GM21367 (cell line): Measurements from ENCODE around the gene RFESD.

Experiments used
- ATAC-seq: cut with Tn5 transposase; IDR thresholded peaks from one replicate; pipeline ENCODE4 v1.9.1; 2021; ENCODE audit not compliant: unreplicated experiment

RFESD gene

DNA sequence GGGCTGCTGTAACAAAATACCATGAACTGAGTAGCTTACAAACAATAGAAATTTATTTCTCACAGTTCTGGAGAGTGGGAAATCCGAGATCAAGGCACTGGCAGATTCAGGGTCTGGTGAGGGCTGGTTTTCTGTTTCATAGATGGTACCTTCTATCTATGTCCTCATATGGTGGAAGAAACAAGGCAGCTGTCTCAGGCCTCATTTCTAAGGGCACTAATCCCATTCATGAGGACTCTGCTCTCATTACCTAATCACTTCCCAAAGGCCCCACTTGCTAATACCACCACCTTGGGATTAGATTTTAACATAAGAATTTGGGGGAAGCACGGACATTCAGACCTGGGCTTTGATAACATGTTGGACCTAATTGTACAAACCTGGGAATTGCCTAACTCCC lies 13.5 kb downstream of the RFESD start:
- ATAC-seq, result no peak

DNA sequence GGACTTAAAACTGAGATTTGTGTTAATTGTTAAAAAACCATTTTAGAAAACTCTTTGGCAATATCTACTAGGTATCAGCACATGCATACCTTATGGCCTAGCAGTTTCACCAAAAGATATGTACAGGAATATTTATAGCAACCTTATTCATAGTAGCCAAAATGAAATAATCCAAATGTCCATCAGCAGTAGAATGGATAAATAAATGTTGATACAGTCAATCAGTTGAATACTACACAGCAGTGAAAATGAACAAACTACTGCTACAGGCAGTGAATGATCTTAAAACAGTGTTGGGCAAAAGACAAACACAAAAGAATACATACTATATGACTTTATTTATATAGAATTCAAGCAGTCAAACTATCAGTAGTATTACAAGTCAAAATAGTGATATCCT lies 16.4 kb downstream of the RFESD start:
- ATAC-seq, result no peak

DNA sequence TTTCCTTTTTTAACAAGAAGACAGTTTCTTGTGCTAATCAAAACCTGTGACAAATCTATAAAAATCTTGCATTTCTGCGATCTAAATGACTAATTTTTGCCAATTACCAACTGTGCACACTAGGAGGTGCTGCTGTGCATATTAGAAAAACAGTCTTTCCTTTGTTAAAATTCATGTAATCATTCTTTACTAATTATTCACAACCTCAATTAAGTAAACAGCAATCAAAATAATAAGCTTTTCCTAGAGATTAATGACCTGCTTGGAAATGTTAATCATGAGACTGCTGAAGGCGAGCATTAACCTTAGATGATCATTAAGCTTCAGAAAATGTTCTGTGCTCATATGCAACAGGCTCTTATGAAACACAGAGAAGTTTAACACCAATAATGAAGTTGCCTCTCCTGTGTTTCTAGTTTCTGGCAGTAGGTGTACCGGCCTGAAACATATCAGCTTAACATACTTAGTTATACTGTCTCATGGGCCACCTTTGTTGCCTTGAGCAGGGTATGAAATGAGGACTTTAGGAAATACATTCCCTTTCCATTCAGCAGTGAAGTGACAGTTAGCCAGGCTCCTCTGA lies 17.7 kb downstream of the RFESD start:
- no peak for ATAC-seq

DNA sequence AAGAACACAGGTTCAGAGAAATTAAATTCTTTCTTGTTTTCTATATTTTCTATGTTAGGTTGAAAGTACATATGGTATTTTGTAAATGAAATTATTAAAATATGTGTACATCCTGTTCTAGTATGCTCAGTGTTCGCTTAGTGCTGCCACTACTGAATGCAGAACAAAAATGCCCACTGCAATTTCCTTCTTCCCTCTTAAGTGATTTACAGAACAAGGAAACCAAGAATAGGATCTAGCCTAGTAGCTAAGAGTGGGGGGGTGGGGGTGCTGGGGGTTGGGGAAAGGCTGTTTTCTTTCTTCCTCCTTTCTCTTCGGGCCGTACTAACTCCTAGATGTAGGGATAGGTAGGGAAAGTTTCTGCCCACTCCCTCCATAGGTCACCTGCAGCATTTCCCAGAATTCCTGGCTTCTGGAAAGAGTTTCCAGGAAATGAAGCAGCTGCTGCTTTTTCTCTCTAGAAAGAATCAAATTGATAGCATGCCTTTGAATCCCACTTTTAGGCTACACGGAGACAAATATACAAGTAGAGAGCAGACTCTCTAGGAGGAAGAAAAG lies 20.6 kb downstream of the RFESD start:
- no peak for ATAC-seq

DNA sequence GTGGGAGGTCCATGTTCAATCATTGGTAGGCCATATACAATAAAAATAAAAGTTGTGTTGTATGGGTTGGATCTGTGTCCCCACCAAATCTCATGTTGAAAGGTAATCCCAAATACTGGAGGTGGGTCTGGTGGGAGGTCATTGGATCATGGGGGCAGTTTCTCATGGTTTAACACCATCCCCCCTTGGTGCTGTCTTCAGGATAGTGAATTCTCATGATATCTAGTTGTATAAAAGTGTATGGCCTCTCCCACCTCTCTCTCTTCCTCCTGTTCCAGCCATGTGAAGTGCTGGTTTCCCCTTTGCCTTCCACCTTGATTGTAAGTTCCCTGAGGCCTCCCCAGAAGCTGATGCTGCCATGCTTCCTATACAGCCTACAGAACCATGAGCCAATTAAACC lies 21.1 kb downstream of the RFESD start:
- ATAC-seq, result no peak

DNA sequence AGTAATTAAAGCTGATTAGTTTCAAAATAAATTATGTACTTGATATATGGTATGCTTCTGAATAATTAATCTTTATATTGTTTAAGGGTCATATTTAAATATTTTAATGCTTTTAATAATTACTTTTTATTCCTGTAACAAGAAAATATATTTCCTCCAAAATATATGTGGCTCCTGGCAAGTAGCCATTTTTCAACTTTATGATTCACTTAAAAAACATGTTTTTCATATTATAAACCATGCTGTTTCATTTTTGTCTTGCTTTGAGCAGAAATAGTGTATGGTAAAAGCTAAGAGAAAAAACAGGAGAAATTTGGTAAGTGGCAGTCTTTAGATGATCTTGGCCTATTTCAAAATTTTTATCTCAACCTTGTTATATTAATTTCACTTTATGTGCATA lies 21.6 kb downstream of the RFESD start:
- ATAC-seq, result no peak

DNA sequence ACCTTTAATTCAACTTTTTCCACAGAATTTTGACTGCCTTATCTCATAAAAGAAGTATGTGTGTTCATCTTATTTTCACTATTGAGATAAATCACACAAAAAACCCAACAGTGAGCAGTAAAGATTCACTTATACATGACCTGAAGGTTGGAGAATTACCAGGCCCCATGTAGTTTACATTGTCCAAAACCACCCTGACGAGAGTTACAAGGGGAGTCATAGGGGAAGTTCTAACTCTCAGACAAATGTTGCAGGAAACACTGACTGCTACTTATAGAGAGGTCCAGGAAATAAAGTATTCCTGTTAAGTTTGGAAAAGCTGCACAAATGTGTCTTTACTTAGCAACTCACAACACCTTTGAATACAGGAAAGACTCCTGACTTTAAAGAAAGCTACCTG lies 22.2 kb downstream of the RFESD start:
- no peak for ATAC-seq

DNA sequence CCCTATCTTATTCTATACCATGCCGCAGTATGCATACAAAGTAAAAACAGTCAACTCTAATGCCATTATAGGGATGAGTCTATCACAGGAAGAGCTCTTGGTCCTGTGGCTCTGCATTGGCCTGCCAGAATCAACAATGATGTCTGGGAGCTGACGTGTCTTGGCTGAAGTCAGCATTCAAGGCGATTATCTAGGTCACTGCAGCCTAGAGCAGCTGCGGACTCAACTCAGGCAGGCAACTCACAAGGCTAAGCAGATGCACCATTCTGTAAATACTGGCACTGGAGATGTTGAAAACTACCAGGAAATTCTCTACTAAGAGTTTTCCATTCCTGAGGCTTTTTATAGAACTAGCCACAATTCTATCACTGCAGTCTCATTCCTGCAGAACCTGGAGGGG lies 23.0 kb downstream of the RFESD start:
- ATAC-seq, result no peak

DNA sequence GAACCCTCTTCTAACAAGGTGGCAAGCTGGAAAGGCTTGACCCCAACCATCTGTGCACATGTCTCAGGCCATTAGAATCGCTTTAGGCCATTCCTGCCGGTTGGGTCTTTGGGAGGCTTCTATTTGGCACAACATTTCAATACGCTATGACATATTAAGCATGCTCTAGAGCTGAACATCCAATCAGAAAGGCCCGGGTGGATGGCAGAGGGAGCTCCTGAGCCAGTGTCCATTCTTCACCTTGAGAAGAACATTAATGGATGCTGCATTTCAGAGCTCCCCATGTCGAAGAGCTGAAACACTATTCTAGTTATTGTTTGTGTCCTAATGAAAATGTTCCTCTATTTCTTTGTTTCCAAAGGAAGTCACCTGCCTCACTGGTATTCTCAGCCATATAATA lies 23.4 kb downstream of the RFESD start:
- no peak for ATAC-seq

DNA sequence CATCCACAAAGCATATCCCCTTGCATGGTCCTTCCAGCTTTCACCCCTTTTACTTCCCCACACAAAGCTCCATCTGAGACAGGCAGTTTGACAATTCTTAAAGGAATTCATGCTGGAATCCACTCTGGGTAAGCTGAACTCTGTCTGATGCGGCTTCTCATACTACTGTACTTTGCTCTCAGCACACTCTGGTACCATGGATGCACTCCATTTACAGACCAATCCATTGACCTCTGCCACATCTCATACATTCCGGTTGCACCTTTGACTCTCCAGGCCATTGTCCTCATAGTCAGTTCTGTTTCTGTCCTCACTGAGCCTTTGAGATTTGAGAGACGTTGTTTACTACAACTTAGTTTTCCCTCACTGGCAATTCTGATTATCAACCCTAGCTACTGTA lies 24.0 kb downstream of the RFESD start:
- no peak for ATAC-seq

DNA sequence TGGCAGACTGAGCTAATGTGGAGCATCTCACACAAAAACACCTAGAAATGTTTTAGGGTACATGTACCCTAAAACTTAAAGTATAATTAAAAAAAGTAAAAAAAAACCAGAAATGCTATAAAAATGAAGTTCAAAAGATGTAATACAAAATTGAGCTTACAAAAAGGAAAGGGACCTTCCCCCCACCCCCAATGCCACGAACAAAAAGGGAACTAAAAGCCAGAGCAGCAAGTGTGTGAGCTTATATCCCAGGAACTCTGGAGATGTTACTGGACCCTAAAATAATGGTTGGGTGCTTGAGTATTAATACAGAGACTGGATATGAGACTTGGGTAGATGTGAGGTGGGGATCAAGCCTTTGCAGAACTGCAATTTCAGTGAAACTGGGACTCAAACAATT lies 25.2 kb downstream of the RFESD start:
- no peak for ATAC-seq

DNA sequence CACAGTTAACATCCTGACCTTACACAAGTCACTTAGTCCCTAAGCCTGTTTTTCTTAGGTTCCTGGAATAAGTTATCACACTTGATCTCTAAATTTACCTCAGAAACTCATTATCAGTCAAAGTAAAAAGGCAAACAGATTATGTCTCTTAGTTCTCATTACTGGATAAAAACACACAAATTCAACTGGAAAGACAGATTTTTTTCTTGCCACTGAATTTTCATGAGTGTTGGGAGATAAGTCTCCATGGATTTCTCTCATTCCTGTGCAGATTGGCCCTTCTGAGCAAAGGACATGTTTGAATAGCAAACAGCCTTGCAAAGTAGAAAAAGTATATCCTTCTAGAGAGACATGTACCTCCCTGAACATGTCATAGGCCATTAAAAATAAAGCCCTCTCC lies 26.1 kb downstream of the RFESD start:
- no peak for ATAC-seq

DNA sequence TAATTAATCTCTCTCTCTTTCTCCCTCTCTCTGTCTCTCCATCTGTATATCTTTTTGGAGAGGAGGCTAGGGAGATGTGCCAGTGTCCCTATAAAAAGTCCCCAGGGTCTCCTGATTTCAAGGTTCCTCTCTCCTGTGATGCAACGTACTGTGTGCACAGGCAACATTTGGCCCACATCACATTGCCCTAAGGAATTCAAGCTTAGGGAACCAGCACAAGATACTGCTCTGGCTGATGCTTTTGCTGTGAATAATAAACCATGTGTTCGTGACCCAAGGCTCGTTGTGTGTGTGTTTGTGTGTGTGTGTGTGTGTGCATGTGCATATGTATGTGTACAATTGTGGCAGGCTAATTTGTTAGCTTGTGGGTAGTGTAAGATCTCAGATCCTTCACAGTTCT lies 26.5 kb downstream of the RFESD start:
- no peak for ATAC-seq

DNA sequence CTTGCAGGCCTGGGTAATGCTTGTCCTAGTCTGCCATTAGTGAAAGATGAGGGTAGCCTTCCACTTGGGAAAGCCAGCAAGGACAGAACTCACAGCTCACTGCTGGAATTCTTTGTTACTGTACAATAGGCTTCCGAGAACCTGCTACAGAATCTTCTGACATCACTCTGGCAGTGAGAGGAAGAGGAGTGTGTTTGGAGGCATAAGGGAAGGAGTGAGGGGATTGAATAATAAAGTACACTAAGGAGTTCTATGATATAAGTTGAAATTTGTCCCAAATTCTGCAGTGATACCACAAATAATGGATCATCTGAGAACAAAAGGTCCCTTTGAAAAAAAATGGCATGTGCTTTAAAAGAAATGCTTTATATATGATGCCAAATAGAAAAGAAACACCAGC lies 36.3 kb downstream of the RFESD start, which contains the start of gene SPATA9:
Gene SPATA9 (minus strand): TSS at position 101 of the 400 bp plus-strand sequence. CDS start 137 bp downstream, outside the sequence.
- no peak for ATAC-seq

DNA sequence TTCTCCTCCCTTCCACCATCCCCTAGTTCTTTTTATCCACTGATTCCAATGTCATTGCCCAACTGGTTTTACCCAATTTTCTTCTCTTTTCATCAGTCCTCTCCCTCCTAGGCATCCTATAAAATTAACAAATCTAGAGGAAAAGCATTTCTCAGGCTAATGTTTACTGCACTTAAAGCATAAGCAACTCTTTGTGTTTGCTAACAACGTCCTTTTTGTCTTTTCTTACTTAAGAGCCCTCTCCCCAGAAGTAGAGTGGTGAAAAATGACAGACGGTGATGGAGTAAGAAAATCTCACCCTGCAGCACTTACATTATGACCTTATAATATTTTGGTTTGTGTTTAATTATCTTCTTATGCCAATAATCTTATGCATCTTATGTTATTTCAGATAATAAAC lies 37.8 kb downstream of the RFESD start:
- no peak for ATAC-seq

DNA sequence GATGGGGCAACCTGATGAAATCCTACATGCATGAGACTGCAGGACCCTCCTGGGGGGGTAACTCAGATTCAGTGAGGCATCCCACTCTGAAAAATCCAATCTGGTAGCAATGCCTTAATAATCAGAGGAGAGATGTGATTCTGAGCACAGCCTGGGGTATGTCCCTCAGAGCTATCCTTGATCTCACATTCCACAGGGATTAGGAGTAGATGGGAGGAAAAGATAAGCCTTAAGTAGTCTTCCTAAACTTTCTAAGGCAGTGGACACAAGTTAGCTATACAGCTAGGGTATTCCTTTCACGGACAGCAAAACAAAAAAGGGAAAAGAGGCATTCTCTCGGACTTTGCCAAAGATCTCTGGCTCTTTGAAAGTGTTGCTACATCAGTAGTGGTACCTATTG lies 40.1 kb downstream of the RFESD start:
- no peak for ATAC-seq

DNA sequence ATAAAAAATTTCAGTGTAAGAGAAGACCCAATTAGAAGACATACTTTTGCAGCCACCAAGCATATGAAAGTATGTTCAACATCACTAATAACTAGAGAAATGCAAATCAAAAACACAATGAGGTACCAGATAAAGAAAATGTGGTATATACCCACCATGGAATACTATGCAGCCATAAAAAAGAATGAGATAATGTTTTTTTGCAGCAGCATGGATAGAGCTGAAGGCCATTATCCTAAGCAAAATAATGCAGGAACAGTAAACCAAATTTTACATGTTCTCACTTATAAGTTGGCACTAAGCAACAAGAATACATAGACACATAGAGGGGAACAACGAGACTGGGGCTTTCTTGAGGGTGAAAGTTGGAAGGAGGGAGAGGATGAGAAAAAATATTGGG lies 43.1 kb downstream of the RFESD start:
- no peak for ATAC-seq

DNA sequence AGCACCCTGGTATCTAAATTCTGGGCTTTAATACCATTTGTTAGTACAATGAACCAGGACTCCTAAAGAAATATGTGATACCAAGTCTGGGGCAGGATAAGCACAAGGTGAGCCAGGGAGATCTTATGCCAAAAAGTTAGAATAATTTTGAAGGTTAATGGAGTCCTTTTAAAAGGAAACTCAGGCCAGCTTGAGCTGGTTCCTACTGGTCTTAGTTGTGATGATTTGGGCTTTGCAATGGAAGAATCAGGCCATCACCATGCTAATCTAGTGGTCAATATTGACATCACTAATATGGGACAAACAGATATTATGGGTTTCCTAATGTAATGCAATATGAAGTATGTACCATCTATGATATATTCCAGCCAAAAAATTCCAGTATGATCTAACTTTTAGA lies 43.8 kb downstream of the RFESD start:
- ATAC-seq, result no peak

DNA sequence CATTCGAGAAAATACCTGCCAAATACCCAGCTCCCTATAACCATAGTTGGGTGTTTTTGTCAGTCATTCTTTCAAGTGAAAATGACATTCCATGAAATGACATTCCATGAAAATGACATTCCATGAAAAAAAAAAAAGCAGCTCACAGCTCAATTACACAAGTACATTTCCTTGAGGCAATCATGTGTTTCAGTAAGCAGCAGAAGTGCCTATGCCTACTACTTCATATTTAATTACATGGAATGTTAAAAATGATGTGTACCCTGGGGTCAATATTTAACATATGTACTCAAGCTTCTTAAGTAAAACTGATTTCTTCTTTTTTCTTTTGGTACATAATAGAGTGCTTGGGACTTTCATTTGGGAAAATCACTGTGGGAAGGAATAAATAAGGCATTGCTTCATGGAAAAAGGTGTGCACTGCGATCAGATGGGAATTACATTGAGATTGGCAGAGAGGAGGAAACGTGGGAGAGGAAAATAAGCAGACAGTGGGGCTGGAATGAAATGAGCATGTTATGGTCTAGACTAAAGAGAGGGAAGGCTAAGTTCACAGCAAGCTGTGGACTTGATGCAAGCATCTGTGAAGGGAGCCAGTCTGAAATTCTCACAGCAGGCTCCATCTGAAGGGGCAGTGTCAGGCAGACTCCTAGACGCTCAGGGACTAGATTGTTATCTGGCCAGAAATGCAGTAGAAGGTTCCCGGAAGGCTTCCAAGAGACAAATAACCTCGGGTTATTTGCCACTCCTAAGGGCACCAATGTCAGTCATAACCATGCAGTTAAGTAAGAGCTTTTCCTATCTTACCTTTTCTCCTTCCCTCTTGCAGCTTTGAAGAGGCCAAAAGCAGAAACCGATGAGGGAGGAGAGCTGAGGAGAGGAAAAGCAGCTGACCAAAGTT lies 51.5 kb downstream of the RFESD start:
- ATAC-seq, result no peak

DNA sequence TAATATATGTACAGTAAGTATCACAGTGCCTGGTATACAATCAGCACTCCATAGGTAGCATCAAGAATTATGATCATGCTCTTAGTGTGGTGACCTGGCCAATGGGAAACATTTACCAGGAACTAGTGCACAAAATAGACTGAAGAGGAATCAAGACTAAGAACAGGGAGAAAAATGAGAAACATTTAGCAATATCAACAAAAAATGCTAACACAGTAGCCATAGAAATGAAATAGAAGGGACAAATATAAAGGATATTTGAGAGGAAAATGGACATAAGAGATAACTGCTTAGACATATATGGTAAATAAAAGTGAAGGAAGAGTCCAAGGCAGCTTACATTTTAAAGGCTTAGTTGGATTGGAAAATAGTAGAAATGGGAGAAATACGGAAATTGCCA lies 52.8 kb downstream of the RFESD start:
- ATAC-seq, result no peak

DNA sequence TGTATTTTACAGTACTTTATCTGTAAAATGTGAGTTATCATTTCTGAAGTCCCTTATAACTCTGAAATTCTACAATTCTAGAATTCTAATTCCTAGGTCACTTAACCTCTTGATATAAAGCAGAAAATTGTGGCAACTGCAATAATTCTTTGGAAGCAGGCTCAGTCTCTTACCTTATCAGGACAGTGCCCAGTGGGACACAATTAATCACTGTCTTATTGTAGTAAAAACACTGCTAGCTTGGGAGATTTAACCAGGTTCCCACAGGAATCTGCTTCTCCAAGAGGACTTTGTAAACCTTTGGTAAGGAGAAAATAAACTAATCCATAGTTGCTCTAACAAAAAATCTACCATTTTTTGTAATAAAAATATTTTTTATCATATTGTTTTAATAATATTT lies 54.5 kb downstream of the RFESD start:
- no peak for ATAC-seq

DNA sequence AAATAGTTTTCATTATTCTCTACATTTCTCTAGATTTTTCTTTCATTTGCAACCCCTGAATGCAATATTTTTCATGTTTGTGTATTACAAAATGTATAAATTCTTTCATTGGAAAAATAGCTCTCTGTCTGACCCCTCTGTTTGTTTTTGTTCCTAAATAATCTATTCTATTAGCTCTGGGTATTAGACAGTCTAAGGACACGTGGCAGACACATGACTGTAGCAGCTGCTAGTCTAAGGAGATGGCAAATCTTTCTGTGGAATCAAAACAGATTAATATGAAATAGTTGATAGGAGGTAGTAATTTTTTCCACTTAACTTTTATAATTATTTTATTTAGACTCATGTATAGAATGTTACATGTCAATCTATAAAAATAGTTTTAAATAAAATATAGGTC lies 57.6 kb downstream of the RFESD start:
- ATAC-seq, result no peak
